ENCODE results near the gene NUFIP2.
"Not testable (repeated sequence)": the region's sequence is repeated elsewhere in the genome, so short reads cannot be mapped to it uniquely, and the experiment has no call there.

NUFIP2 gene

GRCh38 chr17:29279397-29280070, 14.4 kb downstream of the NUFIP2 start:
- Histone ChIP-seq H2AFZ (ENCODE audit: low read length) (no peak overlapping the region), H3K18ac (ENCODE audit: low read length) (no peak overlapping the region)

GRCh38 chr17:29278692-29279091, 15.3 kb downstream of the NUFIP2 start:
- Histone ChIP-seq H2BK12ac (ENCODE audit: low read length) (no peak overlapping the region), H3K9me3 (replicated peaks in 1 of 2; ENCODE audit: control insufficient read depth in 2 of 2, insufficient read depth in 1 of 2, low read depth in 1 of 2, low read length in 2 of 2) (peaks cover 5 to 93% of the 10 kb centered on the region in 2 donors)

More at GRCh38 chr17:29279397-29280070, 14.4 kb downstream of the NUFIP2 start:
- H3K4me2 ChIP-seq (ENCODE audit: insufficient read depth, low read length, poor library complexity, severe bottlenecking) = no peak overlapping the region
- H3K79me1 ChIP-seq (ENCODE audit: low read depth, low read length) = peaks cover 6% of the 10 kb centered on the region
- no peak overlapping the region for H3K4me3 ChIP-seq (ENCODE audit: low read length in 2 of 2)
- no peak overlapping the region for H3K9ac ChIP-seq (ENCODE audit: low read depth, low read length, poor library complexity)
- H2BK5ac ChIP-seq (ENCODE audit: low read length) = no peak overlapping the region
- no peak overlapping the region for H2BK15ac ChIP-seq (ENCODE audit: low read length)
- H3K14ac ChIP-seq (ENCODE audit: low read length) = no peak overlapping the region
- DNase-seq (ENCODE audit: low spot score) = no peak
- no peak overlapping the region for H2BK12ac ChIP-seq (ENCODE audit: low read length)
- peaks cover 30 to 96% of the 10 kb centered on the region in 2 donors for H3K36me3 ChIP-seq (replicated peaks in 1 of 2; ENCODE audit: control insufficient read depth in 2 of 2, insufficient read depth in 2 of 2, low read length in 2 of 2)
- H3K27ac ChIP-seq (replicated peaks; ENCODE audit: low read length) = no peak overlapping the region
- no peak overlapping the region for H3K4ac ChIP-seq (ENCODE audit: low read length)
- no peak overlapping the region for H4K8ac ChIP-seq (ENCODE audit: low read depth, low read length)
- H3K9me3 ChIP-seq (replicated peaks in 1 of 2; ENCODE audit: control insufficient read depth in 2 of 2, insufficient read depth in 1 of 2, low read depth in 1 of 2, low read length in 2 of 2) = peaks cover 5 to 91% of the 10 kb centered on the region in 2 donors
- no peak overlapping the region for H3K23ac ChIP-seq (ENCODE audit: low read depth, low read length, poor library complexity)
- no peaks in the 10 kb centered on the region for H3K27me3 ChIP-seq (ENCODE audit: control insufficient read depth in 3 of 3, insufficient read depth in 3 of 3, low read depth in 1 of 3, low read length in 3 of 3)
- whole genome bisulfite sequencing, 2 donors (ENCODE audit: extremely low coverage in 2 of 2, insufficient read length in 2 of 2, insufficient replicate concordance in 1 of 2) = no CpG with 5 or more reads among the region's 5 CpGs
- no peak overlapping the region for H4K91ac ChIP-seq (ENCODE audit: low read depth, low read length, poor library complexity)
- H2AK5ac ChIP-seq (ENCODE audit: low read depth, low read length) = no peak overlapping the region
- H2BK120ac ChIP-seq (ENCODE audit: low read depth, low read length) = no peak overlapping the region
- no peaks in the 10 kb centered on the region for H3K4me1 ChIP-seq (ENCODE audit: control insufficient read depth in 2 of 2, insufficient read depth in 1 of 2, low read depth in 1 of 2, low read length in 2 of 2)

GRCh38 chr17:29273924-29274323, 20.0 kb downstream of the NUFIP2 start:
- no peak for DNase-seq (ENCODE audit: low spot score)
- Histone ChIP-seq H2AK5ac (ENCODE audit: low read depth, low read length) (no peak overlapping the region), H2AFZ (ENCODE audit: low read length) (no peak overlapping the region), H3K14ac (ENCODE audit: low read length) (no peak overlapping the region), H3K79me1 (ENCODE audit: low read depth, low read length) (peaks cover 4% of the 10 kb centered on the region), H3K23ac (ENCODE audit: low read depth, low read length, poor library complexity) (no peak overlapping the region), H3K18ac (ENCODE audit: low read length) (no peak overlapping the region), H3K4ac (ENCODE audit: low read length) (no peak overlapping the region), H3K4me3 (ENCODE audit: low read length in 2 of 2) (no peak overlapping the region), H3K4me2 (ENCODE audit: insufficient read depth, low read length, poor library complexity, severe bottlenecking) (no peak overlapping the region), H2BK5ac (ENCODE audit: low read length) (no peak overlapping the region), H3K27ac (replicated peaks; ENCODE audit: low read length) (no peak overlapping the region), H2BK120ac (ENCODE audit: low read depth, low read length) (no peak overlapping the region), H3K9ac (ENCODE audit: low read depth, low read length, poor library complexity) (no peak overlapping the region), H2BK15ac (ENCODE audit: low read length) (no peak overlapping the region), H3K36me3 (replicated peaks in 1 of 2; ENCODE audit: control insufficient read depth in 2 of 2, insufficient read depth in 2 of 2, low read length in 2 of 2) (peaks cover 10 to 90% of the 10 kb centered on the region in 2 donors), H3K9me3 (replicated peaks in 1 of 2; ENCODE audit: control insufficient read depth in 2 of 2, insufficient read depth in 1 of 2, low read depth in 1 of 2, low read length in 2 of 2) (peaks cover 0 to 63% of the 10 kb centered on the region in 2 donors), H3K4me1 (ENCODE audit: control insufficient read depth in 2 of 2, insufficient read depth in 1 of 2, low read depth in 1 of 2, low read length in 2 of 2) (no peaks in the 10 kb centered on the region), H2BK12ac (ENCODE audit: low read length) (no peak overlapping the region), H3K27me3 (ENCODE audit: control insufficient read depth in 3 of 3, insufficient read depth in 3 of 3, low read depth in 1 of 3, low read length in 3 of 3) (no peaks in the 10 kb centered on the region), H4K91ac (ENCODE audit: low read depth, low read length, poor library complexity) (no peak overlapping the region), H4K8ac (ENCODE audit: low read depth, low read length) (no peak overlapping the region)
- whole genome bisulfite sequencing, 2 donors (ENCODE audit: extremely low coverage in 2 of 2, insufficient read length in 2 of 2, insufficient replicate concordance in 1 of 2) = no CpG with 5 or more reads among the region's 1 CpG

More at GRCh38 chr17:29278692-29279091, 15.3 kb downstream of the NUFIP2 start:
- H3K14ac ChIP-seq (ENCODE audit: low read length) = no peak overlapping the region
- peaks cover 7% of the 10 kb centered on the region for H3K79me1 ChIP-seq (ENCODE audit: low read depth, low read length)
- H4K8ac ChIP-seq (ENCODE audit: low read depth, low read length) = no peak overlapping the region
- H3K9ac ChIP-seq (ENCODE audit: low read depth, low read length, poor library complexity) = no peak overlapping the region
- H3K18ac ChIP-seq (ENCODE audit: low read length) = no peak overlapping the region
- H3K4ac ChIP-seq (ENCODE audit: low read length) = no peak overlapping the region
- no peak overlapping the region for H2BK120ac ChIP-seq (ENCODE audit: low read depth, low read length)
- no peak overlapping the region for H2BK15ac ChIP-seq (ENCODE audit: low read length)
- H4K91ac ChIP-seq (ENCODE audit: low read depth, low read length, poor library complexity) = no peak overlapping the region
- no peak overlapping the region for H3K27ac ChIP-seq (replicated peaks; ENCODE audit: low read length)
- no peak overlapping the region for H2BK5ac ChIP-seq (ENCODE audit: low read length)
- no peaks in the 10 kb centered on the region for H3K27me3 ChIP-seq (ENCODE audit: control insufficient read depth in 3 of 3, insufficient read depth in 3 of 3, low read depth in 1 of 3, low read length in 3 of 3)
- peaks cover 31 to 97% of the 10 kb centered on the region in 2 donors for H3K36me3 ChIP-seq (replicated peaks in 1 of 2; ENCODE audit: control insufficient read depth in 2 of 2, insufficient read depth in 2 of 2, low read length in 2 of 2)
- no peak overlapping the region for H2AFZ ChIP-seq (ENCODE audit: low read length)
- no peak overlapping the region for H3K4me2 ChIP-seq (ENCODE audit: insufficient read depth, low read length, poor library complexity, severe bottlenecking)
- no peak overlapping the region for H2AK5ac ChIP-seq (ENCODE audit: low read depth, low read length)
- no peak for DNase-seq (ENCODE audit: low spot score)
- H3K4me3 ChIP-seq (ENCODE audit: low read length in 2 of 2) = no peak overlapping the region
- no peaks in the 10 kb centered on the region for H3K4me1 ChIP-seq (ENCODE audit: control insufficient read depth in 2 of 2, insufficient read depth in 1 of 2, low read depth in 1 of 2, low read length in 2 of 2)
- H3K23ac ChIP-seq (ENCODE audit: low read depth, low read length, poor library complexity) = no peak overlapping the region

- not testable (repeated sequence) for H3K4me2 ChIP-seq (ENCODE audit: insufficient read depth, low read length, poor library complexity, severe bottlenecking); H3K23ac ChIP-seq (ENCODE audit: low read depth, low read length, poor library complexity); H3K27ac ChIP-seq (replicated peaks; ENCODE audit: low read length); H2BK120ac ChIP-seq (ENCODE audit: low read depth, low read length); DNase-seq (ENCODE audit: low spot score); H4K8ac ChIP-seq (ENCODE audit: low read depth, low read length); H2BK5ac ChIP-seq (ENCODE audit: low read length); H3K9ac ChIP-seq (ENCODE audit: low read depth, low read length, poor library complexity); H4K91ac ChIP-seq (ENCODE audit: low read depth, low read length, poor library complexity); H3K4me3 ChIP-seq (ENCODE audit: low read length in 2 of 2); H2AK5ac ChIP-seq (ENCODE audit: low read depth, low read length); H2AFZ ChIP-seq (ENCODE audit: low read length); H2BK12ac ChIP-seq (ENCODE audit: low read length); H3K4me1 ChIP-seq (ENCODE audit: control insufficient read depth in 2 of 2, insufficient read depth in 1 of 2, low read depth in 1 of 2, low read length in 2 of 2); H3K27me3 ChIP-seq (ENCODE audit: control insufficient read depth in 3 of 3, insufficient read depth in 3 of 3, low read depth in 1 of 3, low read length in 3 of 3); H3K14ac ChIP-seq (ENCODE audit: low read length); H3K79me1 ChIP-seq (ENCODE audit: low read depth, low read length); H3K18ac ChIP-seq (ENCODE audit: low read length); H3K4ac ChIP-seq (ENCODE audit: low read length); H2BK15ac ChIP-seq (ENCODE audit: low read length)
- no CpG with 5 or more reads among the region's 9 CpGs for WGBS, 2 donors (ENCODE audit: extremely low coverage in 2 of 2, insufficient read length in 2 of 2, insufficient replicate concordance in 1 of 2)
- H3K9me3 ChIP-seq (replicated peaks in 1 of 2; ENCODE audit: control insufficient read depth in 2 of 2, insufficient read depth in 1 of 2, low read depth in 1 of 2, low read length in 2 of 2) = peaks cover 0 to 44% of the 10 kb centered on the region in 2 donors
- peaks cover 5 to 91% of the 10 kb centered on the region in 2 donors for H3K36me3 ChIP-seq (replicated peaks in 1 of 2; ENCODE audit: control insufficient read depth in 2 of 2, insufficient read depth in 2 of 2, low read length in 2 of 2)
Measured at GRCh38 chr17:29271980-29272379, 22.0 kb downstream of the NUFIP2 start.

Measured in neuronal stem cell (in vitro differentiated cells).